GM18873 (cell line): Measurements from ENCODE around the gene DBNL.

ENCODE experiments used
- ATAC-seq: cut with Tn5 transposase; IDR thresholded peaks from one replicate; pipeline ENCODE4 v1.9.1; 2021; ENCODE audit warnings: mild to moderate bottlenecking, moderate library complexity, moderate number of reproducible peaks; ENCODE audit not compliant: unreplicated experiment, low FRiP score

Gene DBNL

DNA sequence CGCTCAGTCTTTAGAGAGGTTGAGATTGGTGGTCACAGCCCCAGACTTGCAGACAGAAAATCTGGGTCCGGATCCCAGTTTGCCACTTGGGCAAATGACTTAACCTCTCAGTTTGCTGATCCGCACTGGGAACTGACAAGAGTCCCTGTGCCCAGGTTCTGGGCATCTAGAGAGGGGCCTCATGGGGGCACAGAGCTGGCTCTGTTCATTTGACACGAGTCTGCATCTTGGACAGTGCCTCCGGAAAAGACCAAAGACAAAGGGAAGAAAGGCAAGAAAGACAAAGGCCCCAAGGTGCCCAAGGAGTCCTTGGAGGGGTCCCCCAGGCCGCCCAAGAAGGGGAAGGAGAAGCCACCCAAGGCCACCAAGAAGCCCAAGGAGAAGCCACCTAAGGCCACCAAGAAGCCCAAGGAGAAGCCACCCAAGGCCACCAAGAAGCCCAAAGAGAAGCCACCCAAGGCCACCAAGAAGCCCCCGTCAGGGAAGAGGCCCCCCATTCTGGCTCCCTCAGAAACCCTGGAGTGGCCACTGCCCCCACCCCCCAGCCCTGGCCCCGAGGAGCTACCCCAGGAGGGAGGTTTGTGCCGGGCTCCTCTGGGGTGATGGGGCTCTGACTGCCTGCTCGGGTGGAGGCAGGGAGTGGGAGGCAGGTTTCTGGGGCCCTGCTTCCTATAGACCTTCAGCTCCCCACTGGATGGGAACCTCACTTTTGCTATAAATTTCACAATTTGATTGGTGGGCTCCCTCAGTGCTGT is 62.0 kb downstream of the DBNL start:
- no peak for ATAC-seq

DNA sequence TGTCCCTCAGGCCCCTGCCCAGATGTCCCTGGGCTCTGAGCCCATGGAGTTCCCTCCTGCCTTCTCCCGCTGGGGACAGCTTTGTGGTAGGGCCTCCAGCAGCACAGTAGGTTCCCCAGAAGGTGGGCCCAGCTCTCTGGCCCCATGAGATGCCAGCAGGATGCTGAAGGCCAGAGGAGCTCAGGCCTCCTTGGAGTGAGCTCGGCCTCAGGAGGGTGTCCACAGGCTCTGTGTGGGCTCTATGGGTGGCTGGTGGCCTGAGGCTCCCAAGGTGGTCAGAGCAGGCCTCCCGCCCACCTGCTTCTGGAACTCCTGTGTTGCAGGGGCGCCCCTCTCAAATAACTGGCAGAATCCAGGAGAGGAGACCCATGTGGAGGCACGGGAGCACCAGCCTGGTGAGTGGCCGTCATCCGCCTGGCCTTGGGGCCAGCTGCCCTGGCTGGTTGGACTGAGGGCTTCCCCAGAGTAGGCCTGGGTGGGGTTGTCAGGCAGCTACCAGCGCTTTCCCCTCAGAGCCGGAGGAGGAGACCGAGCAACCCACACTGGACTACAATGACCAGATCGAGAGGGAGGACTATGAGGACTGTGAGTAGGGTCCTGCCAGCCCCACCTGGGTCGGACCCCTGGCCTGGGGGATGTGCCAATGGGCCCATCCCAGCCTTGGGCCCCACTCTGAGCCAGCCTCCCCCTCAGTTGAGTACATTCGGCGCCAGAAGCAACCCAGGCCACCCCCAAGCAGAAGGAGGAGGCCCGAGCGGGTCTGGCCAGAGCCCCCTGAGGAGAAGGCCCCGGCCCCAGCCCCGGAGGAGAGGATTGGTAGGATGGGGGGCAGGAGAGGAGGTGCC is 62.8 kb downstream of the DBNL start:
- no peak for ATAC-seq

DNA sequence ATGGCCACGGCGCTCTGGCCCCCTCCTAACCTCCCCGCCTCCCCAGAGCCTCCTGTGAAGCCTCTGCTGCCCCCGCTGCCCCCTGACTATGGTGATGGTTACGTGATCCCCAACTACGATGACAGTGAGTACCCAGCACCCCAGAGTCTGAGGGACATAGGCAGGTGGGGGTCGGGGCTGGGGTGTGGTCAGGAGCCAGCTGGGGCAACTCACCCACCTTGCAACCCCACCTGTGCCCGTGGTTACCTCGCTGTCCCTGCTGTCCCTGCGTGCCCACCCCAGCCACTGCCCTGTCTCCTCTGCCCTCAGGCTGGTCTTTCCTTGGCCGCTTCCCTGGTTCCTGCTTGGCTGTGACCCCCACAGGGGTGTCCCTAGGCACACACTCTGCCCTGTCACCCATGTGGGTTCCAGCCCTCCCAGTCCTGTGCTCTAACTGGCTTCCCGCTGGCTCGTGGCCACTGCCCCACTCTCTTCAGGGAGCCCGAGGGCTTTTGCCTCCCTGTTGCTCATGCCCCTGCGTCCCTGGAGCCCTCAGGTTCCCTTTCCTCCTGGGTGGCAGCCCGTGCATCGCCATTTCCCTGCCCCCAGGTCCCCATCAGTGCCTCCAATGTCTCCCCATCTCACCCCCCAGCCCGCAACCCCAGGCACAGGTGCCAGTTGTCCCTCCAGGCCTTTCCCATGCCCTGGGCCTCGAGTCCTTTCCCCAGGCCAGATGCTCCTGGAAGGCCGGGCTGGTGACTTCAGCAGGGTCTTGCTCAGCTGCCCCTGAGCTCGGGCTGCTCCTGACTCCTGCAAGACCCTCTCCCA is 63.7 kb downstream of the DBNL start:
- no peak for ATAC-seq

DNA sequence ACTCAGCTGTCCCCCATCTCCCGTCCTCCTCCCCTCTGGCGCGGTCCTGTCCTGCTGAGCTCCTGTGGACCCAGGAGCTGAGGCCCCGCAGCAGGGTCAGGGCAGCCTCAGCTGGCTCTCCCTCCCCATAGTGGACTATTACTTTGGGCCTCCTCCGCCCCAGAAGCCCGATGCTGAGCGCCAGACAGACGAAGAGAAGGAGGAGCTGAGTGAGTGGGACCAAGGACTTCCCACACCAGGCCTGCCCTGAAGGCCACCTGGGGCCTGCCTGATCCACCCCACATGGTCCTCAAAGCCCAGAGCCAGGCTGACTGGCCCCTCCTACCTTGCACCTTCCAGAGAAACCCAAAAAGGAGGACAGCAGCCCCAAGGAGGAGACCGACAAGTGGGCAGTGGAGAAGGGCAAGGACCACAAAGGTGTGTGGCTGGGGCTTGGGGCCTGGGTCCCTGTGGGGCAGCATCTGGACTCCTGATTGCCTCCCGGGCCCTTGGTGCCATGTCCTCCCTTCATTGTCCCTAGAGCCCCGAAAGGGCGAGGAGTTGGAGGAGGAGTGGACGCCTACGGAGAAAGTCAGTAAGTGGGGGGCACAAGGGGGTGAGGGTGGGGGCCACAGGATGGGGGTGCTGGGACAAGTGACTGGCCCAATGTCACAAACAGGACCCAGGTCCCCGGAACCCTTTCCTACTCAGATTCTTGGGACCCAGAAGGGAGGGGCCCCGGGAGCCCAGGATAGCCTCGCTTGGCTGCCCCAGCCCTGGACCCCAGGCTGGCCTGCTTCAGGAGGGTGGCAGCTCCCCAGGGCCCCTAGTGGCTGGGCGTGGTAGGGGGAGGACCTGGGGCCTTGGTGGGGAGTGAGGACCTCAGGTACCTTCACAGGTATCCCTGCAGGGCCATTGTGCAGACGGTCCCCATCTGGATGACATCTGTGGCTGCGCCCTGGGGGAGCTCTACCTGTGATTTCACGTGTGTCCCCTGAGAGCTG is 64.6 kb downstream of the DBNL start:
- ATAC-seq, result no peak

DNA sequence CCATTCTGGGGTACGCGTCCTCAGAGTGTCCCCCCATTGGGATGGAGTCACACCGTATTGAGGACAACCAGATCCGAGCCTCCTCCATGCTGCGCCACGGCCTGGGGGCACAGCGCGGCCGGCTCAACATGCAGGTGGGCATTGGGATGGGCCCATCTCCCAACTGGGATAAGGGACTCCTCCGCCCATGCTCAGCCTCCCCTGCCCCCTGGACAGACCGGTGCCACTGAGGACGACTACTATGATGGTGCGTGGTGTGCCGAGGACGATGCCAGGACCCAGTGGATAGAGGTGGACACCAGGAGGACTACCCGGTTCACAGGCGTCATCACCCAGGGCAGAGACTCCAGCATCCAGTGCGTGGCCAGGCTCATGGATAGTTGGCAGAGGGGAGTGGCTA is 65.5 kb downstream of the DBNL start:
- ATAC-seq, result no peak

DNA sequence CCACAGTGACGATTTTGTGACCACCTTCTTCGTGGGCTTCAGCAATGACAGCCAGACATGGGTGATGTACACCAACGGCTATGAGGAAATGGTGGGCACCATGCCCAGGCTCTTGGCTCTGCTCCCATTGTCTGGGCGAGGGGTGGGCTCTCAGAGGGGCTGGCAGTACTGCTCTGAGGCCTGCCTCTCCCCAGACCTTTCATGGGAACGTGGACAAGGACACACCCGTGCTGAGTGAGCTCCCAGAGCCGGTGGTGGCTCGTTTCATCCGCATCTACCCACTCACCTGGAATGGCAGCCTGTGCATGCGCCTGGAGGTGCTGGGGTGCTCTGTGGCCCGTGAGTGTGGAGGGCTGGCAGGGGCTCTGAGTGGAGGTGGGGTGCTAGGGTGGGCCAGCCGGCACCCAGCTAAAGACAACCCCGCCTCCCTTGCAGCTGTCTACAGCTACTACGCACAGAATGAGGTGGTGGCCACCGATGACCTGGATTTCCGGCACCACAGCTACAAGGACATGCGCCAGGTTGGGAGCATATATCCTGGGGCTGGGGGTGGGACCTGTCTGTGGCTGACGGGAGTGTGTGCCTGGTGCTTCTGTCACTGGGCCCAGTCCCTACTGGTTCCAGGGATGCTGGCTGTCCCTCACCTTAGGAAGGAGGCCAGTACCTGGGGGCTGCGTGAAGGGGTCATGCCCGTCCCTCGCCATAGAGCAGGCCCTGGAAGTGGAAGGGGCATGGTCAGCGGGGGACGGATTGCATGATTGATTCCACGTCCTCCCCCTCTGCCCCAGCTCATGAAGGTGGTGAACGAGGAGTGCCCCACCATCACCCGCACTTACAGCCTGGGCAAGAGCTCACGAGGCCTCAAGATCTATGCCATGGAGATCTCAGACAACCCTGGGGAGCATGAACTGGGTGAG is 66.5 kb downstream of the DBNL start:
- ATAC-seq, result no peak
